ENCODE results near the gene DTWD2.
"Not testable (repeated sequence)": the region's sequence is repeated elsewhere in the genome, so short reads cannot be mapped to it uniquely, and the experiment has no call there.

The DTWD2 gene

GRCh38 chr5:118952306-118952705, 36.0 kb downstream of the DTWD2 start:
- DNase-seq (ENCODE audit: low read depth, low spot score), result not testable (repeated sequence)

DNA sequence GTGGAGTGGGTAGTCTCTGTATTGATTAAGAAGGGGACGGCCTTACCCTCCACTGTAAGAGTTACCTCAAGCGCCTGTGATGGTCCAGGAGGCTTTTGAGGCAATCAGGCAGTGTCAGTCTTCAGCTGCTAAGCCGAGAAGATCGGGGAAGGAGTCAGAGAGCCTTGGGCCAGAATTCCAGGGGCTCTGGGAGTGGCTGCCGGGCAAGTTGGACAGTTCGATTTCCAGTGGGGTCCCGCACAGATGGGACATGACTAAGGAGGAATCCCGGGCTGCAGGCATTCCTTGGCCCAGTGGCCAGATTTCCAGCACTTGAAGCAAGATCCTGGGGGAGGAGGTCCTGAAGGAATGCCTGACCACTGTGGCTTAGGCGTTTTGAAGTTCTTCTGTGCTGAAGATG, 38.0 kb downstream of the DTWD2 start:
- DNase-seq (ENCODE audit: low read depth, low spot score), result not testable (repeated sequence)

DNA sequence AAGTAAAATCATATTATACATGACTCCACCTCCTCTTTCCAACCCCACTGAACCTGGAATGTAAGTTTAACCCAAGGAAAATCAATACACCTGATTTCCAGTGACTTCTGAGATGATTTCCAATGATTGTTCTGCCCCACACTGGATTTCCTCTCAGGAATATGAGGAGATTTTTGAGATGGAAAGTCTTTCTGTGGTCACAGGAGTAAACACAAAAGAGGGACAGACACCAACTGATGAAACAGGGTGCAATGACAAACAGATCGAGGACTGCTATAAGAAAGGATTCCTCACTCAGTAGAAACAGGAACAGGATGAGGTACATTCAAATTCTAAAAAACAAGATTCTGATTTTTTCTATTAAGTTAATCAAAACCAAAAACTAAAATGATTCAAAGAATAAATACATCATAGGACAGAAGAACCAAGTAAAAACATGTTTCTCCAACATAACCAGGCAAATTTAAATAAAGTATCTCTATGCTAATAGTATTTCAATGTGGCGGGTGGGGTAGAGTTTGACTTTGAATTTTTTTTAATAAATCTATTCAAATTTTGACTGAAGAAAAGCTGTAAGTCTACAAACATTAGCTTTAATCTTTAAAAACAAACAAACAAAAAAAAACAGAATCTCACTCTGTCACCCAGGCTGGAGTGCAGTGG, 42.1 kb downstream of the DTWD2 start:
- DNase-seq (ENCODE audit: low read depth, low spot score), result no peak

GRCh38 chr5:118937393-118938061, 50.8 kb downstream of the DTWD2 start:
- DNase-seq (ENCODE audit: low read depth, low spot score), result no peak

DNA sequence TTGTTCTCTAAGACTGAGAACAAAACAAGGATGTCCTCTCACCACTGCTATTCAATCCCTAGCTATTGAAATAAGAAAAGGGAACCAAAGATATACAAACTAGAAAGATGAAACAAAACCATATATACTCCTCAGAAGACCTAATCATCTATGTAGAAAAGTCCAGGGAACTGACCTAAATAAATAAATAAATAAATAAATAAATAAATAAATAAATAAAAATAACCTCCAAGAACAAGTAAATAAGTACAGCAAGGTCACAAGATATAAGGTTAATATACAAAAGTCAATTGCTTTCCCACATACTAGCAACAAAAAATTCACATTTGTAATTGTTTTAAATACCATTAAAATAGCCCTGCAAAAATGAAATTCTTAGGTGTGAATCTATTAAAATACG, 54.6 kb downstream of the DTWD2 start:
- DNase-seq (ENCODE audit: low read depth, low spot score), result no peak

- DNase-seq (ENCODE audit: low read depth, low spot score), result no peak
These were observed 56.8 kb downstream of the DTWD2 start for GRCh38 chr5:118931564-118931963.

DNA sequence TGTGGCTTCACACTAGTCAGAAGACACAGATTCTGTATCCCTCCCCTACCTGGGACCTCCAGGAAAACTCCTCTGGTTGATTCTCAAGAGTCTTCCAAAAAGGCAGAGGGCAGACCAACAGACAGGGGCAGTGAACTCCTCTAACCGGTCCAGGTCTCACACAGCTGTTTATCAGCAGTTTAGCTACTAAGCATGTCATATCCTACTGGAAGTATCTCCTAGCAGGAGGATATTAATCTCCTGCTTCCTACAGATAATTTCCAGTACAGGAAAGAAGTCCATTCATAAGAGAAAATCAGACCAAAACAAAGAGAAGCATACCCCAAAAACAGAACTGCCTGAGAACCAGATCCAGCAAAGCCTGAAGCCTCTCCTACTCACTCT, 64.3 kb downstream of the DTWD2 start:
- no peak for DNase-seq (ENCODE audit: low read depth, low spot score)

DNA sequence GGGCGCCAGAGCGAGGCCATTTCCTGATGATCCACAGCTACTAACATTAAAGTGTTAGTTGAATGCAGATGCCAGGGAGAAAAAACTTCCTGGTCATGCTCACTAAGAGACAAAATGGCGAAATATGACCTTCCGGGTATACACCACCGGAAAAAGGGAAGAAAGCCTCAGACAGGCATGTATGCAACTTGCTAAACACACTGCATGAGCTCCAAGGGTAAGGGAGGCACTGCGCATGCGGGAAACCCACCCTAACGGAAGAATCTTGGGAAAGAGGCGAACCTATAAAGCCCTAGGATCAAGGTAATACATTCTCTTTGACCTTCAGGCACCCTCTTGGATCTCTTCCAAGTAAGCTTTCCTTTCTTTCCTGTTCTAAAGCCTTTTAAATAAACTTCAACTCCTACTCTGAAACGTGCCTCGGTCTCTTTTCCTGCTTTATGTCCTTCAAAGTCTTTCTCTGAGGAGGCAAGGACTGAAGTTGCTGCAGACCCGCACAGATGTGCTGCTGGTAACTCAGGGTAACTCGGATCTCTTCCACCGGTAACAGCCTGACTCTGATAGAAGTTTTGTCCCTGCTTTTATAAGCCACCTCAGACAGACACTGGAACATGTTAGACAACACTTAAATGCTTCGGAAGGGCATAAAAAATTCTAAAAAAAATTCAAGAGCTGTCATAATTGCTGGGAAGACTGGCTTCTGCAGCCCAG, 64.9 kb downstream of the DTWD2 start:
- no peak for DNase-seq (ENCODE audit: low read depth, low spot score)

GRCh38 chr5:118921866-118922265, 66.5 kb downstream of the DTWD2 start:
- no peak for DNase-seq (ENCODE audit: low read depth, low spot score)

- DNase-seq (ENCODE audit: low read depth, low spot score), result no peak
These were observed 69.3 kb downstream of the DTWD2 start for GRCh38 chr5:118919016-118919415.

DNA sequence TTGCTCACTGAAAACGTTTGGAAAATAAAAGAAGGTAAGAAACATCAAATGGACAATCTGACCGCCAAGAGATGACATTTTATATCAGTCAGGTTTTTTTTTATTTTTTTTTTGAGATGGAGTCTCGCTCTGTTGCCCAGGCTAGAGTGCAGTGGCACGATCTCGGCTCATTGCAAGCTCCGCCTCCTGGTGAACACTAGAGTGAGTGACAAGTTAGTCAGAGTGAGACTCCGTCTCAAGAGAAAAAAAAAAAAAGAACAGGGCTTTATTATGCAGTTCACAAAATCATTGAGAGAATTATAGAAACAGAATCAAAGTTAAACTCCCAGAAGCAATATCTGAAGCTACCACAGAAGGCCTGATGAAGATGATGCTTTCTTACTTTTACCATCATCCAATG, 70.1 kb downstream of the DTWD2 start:
- no peak for DNase-seq (ENCODE audit: low read depth, low spot score)

- DNase-seq (ENCODE audit: low read depth, low spot score), result not testable (repeated sequence)
These were observed 80.8 kb downstream of the DTWD2 start for GRCh38 chr5:118907536-118907935.

DNA sequence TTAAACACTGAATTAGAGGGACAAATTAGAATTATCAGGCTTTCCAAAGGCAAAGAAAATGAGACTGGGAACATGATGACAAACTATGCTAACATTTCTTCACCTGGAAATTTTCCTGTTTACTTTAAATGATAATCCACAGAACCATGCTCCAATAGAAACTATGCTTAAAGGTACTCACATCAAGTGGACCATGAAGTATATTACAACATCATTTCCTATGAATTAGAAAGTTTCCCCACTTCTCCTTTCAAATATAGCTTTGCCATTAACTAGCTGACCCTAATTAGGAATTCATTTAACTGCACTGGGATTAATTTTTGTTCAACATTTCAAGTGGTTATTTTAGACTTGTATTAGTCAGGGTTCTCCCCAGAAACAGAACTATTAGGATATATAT, 81.4 kb downstream of the DTWD2 start:
- DNase-seq (ENCODE audit: low read depth, low spot score), result no peak

- DNase-seq (ENCODE audit: low read depth, low spot score), result no peak
These were observed 83.2 kb downstream of the DTWD2 start for GRCh38 chr5:118905196-118905595.

GRCh38 chr5:118902656-118903438, 85.5 kb downstream of the DTWD2 start:
- no peak for DNase-seq (ENCODE audit: low read depth, low spot score)

DNA sequence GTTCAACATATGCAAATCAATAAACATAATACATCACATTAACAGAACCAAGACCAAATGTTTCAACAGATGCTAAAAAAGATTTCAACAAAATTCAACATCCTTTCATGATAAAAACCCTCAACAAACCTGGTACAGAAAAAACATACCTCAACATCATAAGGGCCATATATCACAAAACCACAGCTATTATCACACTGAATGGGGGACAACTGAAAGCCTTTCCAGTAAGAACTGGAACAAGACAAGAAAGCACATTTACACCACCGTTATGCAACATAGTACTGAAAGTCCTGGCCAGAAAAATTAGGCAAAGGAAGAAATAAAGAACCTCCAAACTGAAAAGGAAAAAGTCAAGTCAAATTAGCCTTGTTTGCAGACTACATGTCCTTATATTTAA, 93.6 kb downstream of the DTWD2 start:
- DNase-seq (ENCODE audit: low read depth, low spot score), result no peak

GRCh38 chr5:118891252-118891651, 97.1 kb downstream of the DTWD2 start:
- DNase-seq (ENCODE audit: low read depth, low spot score), result no peak

GRCh38 chr5:118889165-118889564, 99.2 kb downstream of the DTWD2 start:
- no peak for DNase-seq (ENCODE audit: low read depth, low spot score)

GRCh38 chr5:118888556-118888955, 99.8 kb downstream of the DTWD2 start:
- DNase-seq (ENCODE audit: low read depth, low spot score), result no peak

- DNase-seq (ENCODE audit: low read depth, low spot score), result no peak
These were observed 105.0 kb downstream of the DTWD2 start for GRCh38 chr5:118883362-118883761.

GRCh38 chr5:118882666-118883065, 105.7 kb downstream of the DTWD2 start:
- DNase-seq (ENCODE audit: low read depth, low spot score), result no peak

GRCh38 chr5:118876852-118877251, 111.5 kb downstream of the DTWD2 start:
- DNase-seq (ENCODE audit: low read depth, low spot score), result not testable (repeated sequence)

All from activated naive CD8-positive, alpha-beta T cell treated with anti-CD3 and anti-CD28 coated beads, Interleukin-2, amount 50 U/mL, for 16 hours (primary cell).